Stimulated activated CD4-positive, alpha-beta T cell treated with anti-CD3 and anti-CD28 coated beads, Interleukin-1b, Interleukin-23, amount 100 ng/mL, for 1 hour (primary cell): Measurements from ENCODE around the gene NTM.

ENCODE experiments used
- DNase-seq, 2 donors: peaks; one replicate each; pipeline ENCODE4 v3.0.0-alpha.2; 2020; ENCODE audit warnings: low read depth in 2 of 2

NTM gene

GRCh38 chr11:132217856-132218255 lies 847.4 kb downstream of the NTM start:
- DNase-seq: no peak

- no peak for DNase-seq
These were observed 850.1 kb downstream of the NTM start for GRCh38 chr11:132220474-132220873.

GRCh38 chr11:132222345-132222744 lies 851.9 kb downstream of the NTM start:
- DNase-seq: no peak

GRCh38 chr11:132226522-132226921 lies 856.1 kb downstream of the NTM start:
- DNase-seq: no peak

GRCh38 chr11:132228746-132229325 lies 858.4 kb downstream of the NTM start:
- no peak for DNase-seq

GRCh38 chr11:132231656-132232347 lies 861.4 kb downstream of the NTM start:
- DNase-seq: no peak

- no peak for DNase-seq
These were observed 864.5 kb downstream of the NTM start for GRCh38 chr11:132234878-132235277.

GRCh38 chr11:132237781-132238180 lies 867.4 kb downstream of the NTM start:
- DNase-seq: no peak

- DNase-seq: no peak
These were observed 868.0 kb downstream of the NTM start for GRCh38 chr11:132238331-132238866.

- DNase-seq: no peak
These were observed 870.0 kb downstream of the NTM start for GRCh38 chr11:132240374-132240773.

GRCh38 chr11:132242632-132243031 lies 872.2 kb downstream of the NTM start:
- no peak for DNase-seq

- no peak for DNase-seq
These were observed 874.4 kb downstream of the NTM start for GRCh38 chr11:132244846-132245245.

GRCh38 chr11:132245403-132246385 lies 875.3 kb downstream of the NTM start:
- no peak for DNase-seq

- no peak for DNase-seq
These were observed 878.2 kb downstream of the NTM start for GRCh38 chr11:132248580-132248979.

GRCh38 chr11:132249256-132249655 lies 878.8 kb downstream of the NTM start:
- DNase-seq: no peak

- DNase-seq: no peak
These were observed 880.6 kb downstream of the NTM start for GRCh38 chr11:132251061-132251460.

GRCh38 chr11:132253469-132254264 lies 883.3 kb downstream of the NTM start:
- DNase-seq: no peak

GRCh38 chr11:132254906-132255305 lies 884.5 kb downstream of the NTM start:
- no peak for DNase-seq

GRCh38 chr11:132256528-132257279 lies 886.3 kb downstream of the NTM start:
- DNase-seq: no peak

- no peak for DNase-seq
These were observed 887.5 kb downstream of the NTM start for GRCh38 chr11:132257871-132258270.

- no peak for DNase-seq
These were observed 888.5 kb downstream of the NTM start for GRCh38 chr11:132258875-132259274.
